ENCODE results near the gene MRC2. TPM values are rescaled to one million over a fixed set of nuclear protein-coding genes. Genes with fewer than 3 reads are reported as not detected.
"Not testable (repeated sequence)": the region's sequence is repeated elsewhere in the genome, so short reads cannot be mapped to it uniquely, and the experiment has no call there.

The MRC2 gene
- total RNA-seq, 1 experiment from 2014 or later = 70.5 TPM

DNA sequence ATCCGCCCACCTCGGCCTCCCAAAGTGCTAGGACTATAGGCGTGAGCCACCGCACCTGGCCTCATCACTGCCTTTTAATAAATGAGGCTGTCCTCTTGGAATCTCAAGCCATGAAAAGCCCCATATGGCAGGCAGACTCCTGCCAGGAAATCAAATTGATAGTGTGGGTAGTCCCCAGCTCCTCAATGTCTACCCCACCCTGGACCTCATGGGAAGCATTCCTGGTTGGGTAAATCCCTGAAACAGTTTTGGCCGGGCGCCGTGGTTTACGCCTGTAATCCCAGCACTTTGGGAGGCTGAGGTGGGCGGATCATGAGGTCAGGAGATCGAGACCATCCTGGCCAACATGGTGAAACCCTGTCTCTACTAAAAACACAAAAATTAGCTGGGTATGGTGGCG lies 71.0 kb downstream of the MRC2 start:
- not testable (repeated sequence) for DNase-seq (ENCODE audit: low read depth)

DNA sequence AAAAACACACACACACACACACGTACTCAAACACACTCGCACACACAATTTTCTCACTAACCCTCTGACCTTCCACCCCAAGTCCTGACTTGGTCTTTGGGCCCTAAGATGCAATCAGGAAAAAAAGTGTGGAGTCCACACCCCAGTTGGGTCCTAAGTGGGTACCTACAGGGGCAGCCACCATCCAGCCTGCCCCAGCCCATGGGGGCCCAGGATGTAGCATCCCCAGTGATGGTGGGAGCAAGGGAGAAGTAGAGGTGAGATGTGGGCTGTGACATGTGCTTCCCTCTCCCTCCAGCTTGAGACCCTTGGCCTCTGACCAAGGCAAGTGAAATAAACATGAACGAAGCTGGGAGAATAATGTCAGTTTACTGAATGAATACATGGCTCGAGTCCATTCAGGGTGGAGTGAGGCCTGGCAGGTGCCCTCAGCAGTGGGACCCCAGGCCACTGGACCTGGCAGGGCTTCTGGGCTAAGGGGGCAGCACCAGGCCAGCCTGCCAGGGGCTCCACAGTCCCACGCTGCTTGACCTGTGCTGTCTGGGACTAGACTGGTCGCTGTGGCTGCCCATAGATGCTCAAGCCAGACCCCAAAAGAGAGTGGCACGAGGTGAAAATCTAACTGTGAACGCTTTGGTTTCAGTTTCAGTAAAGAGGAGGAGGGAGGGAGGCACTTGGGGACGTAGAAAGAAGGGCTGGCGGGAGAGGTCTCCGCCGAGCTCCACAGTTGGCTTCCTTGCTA lies 73.7 kb downstream of the MRC2 start:
- DNase-seq (ENCODE audit: low read depth) = no peak

DNA sequence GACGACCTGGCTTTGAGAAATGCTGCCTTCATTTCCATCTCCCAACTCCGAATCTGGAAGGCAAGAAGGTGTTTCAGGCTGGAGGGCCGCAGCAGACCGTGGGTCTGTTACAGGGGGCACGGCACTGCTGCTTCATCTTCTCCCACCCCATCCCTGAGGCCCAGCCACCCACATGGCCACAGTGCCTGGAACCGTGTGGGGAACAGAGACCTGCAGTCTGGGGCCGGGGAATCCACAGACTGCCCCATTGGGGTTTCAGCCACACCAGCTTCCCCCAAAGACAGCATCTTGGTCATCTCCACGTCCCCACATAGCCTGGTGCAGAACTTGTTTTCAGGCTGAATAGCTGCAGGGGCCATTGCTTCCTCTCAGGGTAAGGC lies 74.2 kb downstream of the MRC2 start:
- no peak for DNase-seq (ENCODE audit: low read depth)

DNA sequence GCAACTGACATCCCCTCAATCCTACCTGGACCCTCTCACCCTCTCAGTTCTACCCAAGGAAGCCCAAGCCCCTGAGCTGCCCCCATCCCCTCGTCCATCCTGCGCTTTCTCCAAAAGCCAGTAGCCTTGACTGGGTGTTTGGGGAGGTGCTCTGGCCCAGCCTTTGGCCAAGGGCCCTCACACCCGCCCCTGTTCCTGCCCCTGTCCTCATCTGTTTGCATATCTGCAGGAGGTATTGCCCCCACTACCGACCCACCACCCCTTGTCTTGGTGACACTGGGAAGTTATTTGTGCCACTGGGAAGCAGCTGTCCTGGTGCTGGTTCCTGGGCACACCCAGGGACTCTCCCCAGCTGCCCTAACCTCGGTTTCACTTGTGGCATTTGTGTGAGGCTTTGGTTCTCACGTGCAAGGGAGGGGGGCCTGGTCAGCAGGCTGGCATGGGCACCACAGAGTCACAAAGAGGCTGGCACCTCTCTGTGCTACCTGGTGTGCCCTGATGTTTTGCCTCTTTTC lies 75.3 kb downstream of the MRC2 start:
- no peak for DNase-seq (ENCODE audit: low read depth)

DNA sequence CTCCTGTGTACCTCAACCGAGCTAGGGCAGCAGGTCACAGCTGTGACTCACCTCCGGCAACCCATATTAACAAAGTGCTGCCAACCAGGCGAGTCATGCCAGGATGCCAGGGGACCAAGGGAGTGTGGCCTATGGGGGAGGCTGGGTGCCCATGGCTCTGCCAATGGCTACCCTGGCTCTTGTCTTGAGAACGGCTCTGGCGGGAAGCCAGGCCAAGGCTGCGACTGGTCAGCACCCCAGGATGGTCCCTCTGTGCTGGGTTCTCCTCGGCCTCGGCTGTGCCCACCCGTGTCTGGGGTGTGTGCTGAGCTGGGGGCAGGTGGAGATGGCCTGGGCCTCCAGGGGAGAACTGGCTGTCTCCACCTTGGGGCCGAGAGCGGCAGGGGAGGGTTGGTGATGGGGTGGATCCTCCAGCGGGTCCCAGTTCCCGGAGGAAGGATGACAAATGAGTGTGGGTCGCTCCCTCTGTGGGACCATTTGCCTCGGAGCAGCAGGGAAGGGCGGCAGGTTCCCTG lies 75.8 kb downstream of the MRC2 start:
- peak; percentile 75 for DNase-seq (ENCODE audit: low read depth)

DNA sequence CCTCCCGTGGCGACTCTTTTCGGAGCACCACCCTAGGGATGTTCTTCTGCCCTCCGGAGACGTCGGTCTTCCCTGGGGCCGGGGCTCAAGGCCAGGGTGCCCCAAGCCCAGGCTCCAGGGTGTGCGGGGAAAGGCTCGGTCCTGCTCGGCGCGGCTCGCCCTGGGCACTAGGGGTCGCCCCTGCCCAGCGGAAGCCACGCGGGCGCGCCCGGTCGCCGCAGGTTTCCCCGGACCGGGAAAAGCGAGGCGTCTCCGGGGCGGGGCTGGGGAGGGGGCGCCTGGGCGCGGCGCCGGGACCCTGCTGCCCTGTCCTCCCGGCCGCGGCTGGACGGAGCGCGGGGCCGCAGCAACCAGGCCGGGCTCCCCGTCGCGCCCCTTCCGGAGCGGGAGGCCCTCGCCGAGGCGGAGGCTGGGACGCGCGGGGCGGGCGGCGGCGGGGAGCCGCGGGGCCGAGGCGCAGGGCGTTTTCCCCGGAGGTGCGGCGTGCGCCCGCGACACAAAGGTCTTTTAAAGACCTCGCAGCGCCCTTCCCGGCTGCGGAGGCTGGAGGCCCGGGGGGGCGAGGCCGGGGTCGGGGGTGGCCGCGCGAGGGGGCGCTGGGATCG lies 76.4 kb downstream of the MRC2 start:
- peak; percentile 67 for DNase-seq (ENCODE audit: low read depth)

DNA sequence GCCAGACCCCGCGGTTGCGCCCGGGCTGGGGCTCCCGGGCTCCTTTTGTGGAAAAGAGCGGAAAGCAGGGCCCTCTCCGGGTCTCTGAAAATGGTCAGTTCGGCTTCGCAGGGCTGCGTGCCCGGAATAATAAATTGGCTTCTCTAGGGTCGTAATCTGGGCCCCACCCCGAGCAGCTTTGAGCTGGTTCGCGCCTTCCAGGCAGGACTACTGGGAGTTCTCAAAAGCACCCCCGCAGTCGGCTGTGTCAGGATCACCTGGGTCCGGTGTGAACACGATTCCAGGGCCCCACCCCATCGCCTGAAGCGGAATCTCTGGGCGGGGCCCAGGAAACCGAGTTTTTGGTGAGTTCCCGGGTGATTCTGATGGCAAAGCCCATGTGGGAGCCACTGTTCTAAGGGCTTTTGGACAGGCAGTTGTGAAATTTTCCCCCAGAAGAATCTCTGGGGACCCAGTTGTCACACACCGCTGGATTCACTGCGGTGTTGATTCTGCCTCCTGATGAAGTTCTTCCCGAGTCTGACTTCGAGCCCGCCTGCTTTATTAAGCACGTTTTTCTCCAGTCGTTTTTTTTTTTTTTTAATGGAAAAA lies 77.0 kb downstream of the MRC2 start:
- no peak for DNase-seq (ENCODE audit: low read depth)

DNA sequence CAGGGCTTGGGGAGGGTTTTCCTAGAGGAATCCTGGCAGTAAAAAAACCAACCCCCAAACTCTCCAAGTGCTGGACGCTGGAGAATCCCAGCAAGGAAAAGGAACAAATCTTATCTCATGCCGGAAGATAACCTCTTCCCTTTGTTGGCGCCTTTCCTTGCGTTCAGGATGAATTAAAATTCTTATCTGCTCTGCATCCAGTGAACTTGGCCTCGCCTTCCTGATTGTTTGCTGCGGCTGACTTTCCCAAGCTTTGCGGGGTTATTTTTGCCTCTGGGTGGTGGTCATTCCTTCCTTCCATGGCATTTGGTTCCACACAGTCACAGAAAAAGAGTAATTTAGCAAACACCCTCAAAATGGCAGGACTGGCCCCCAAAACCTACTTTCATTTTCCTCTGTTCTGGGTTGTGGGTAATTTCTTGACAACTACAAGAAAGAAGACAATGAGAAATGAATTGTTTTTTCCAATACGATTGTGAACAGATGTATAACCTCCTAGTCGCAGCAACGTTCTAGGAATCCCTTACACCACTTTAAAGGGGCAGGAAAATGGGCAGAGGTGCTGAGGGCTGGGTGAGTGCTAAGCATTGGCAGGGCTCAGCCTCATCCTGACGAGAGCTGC lies 77.8 kb downstream of the MRC2 start:
- no peak for DNase-seq (ENCODE audit: low read depth)

DNA sequence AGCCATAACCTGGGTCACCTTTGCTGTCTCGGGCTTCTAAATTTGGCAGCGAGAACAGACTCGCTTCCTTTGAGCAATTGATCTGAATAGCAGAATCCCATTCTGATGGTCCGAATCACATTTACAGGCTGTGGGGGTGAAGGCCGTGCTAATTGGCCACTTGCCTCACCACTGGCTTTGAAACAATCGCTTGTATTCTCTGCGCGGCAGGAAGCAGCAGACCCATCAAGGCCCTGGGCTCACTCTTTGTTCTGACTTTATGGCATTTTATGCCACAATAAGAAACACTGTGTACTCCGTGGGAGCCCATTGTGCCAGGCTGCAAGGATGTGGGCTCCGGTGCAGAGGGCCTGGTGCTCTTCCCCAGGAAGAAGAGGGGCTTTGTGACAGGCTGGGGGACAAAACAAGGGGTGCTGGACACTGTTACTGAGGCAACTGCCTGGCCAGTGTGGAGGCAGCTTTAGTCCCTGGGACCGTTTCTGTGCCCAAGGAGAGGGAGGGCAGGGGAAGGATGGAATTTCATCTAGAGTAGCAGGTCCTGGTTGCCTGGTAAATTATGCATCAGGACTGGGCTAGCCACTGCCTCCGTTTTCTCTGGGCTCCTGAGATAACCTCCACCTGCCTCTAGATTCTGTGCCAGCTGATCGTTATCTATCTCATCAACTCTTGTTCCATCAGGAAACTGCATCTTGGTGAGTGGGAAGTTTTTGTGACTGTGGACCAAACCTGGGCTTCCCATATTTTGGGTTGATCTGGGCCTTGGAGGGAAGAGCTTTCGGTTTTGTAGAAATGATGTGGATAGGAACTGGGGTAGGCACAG lies 78.5 kb downstream of the MRC2 start:
- no peak for DNase-seq (ENCODE audit: low read depth)

DNA sequence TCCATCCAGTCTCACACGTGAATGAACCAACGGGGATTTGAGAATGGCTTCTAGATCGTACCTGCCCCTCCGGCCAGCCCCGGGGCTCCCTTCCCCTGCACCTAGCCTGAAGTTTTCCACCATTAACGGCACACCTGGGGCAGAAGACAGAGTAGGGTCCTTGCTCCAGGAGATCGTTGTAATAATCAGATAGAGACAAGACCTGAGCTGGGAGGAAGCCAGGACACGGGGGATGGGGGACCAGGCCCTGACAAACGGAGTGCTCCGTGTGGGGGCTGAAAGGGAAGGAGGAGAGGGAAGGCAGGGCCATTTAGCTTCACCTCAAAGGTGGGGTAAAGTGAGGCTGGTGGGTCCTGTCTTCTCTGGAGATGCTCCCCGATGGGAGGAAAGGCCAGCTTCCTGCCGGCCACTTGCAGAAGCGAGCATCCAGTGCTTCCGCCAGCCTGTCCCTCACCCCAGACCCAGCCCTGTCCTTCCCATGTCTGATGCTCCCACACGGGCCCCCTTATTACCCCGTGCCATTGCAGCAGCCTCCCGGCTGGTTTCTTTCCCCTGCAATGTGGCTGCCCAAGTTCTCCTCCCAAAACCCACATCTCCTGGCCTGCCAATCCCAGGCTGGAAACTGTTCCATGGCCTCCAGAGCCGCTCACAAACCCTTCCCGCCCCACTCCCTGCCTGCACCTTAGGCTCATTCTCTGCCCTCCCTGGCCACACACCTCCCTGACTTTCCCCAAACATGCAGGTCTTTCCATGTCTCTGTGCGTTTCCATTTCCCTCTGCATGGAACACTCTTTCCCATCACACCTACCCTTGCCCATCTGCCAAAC lies 79.3 kb downstream of the MRC2 start:
- no peak for DNase-seq (ENCODE audit: low read depth)

DNA sequence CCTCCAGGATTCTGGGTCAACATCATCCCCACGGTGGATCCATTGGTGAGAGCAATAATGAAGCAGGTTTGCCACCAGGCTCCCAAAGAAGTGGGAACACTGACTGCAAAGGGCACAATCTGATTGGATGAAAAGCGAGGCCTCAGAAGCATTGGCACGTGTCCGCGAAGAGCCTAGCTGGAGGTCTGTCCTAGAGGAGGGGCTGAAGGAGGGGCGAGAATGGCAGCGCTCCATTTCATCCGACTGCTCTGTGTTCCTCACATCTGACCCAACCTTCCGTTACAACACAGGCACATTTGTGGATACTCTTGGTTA lies 79.9 kb downstream of the MRC2 start:
- no peak for DNase-seq (ENCODE audit: low read depth)

DNA sequence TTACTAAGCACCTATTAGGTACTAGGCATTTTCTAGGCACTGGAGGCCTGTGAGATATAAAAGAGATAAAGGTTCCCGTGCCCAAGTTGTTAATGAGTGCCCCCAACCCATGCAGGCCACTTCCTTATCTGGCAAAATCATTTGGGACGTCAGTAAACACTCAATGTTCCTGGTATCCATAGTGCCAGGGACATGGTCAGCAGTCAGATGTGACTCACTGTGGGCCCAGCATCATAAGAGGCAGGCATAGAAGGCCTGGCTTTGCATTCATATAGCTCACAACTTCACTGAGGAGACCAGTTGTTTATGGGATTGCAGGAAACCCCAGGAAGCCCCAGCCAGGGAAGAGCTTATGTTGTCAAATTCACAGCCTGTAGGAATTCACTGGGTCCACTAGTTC lies 81.1 kb downstream of the MRC2 start:
- no peak for DNase-seq (ENCODE audit: low read depth)

DNA sequence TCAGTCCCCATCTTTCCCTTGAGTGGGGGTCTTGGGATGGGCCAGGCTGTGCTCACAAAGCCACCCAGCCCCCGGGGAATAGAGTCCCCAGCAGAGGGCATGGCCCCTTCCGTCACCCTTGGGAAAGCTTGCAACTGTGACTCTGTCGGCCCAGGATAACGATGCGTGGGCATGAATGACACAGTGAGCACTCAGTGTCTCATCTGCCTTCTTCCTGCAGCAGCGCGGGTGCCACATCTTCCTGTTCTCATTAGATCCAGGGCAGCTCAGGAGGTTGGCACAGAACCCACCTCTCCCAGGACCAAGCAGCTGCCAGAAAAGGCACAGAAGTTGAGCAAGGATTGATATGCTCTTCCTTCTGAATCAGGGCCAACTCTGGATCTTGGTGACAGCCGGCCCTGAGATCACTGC lies 84.7 kb downstream of the MRC2 start:
- no peak for DNase-seq (ENCODE audit: low read depth)

DNA sequence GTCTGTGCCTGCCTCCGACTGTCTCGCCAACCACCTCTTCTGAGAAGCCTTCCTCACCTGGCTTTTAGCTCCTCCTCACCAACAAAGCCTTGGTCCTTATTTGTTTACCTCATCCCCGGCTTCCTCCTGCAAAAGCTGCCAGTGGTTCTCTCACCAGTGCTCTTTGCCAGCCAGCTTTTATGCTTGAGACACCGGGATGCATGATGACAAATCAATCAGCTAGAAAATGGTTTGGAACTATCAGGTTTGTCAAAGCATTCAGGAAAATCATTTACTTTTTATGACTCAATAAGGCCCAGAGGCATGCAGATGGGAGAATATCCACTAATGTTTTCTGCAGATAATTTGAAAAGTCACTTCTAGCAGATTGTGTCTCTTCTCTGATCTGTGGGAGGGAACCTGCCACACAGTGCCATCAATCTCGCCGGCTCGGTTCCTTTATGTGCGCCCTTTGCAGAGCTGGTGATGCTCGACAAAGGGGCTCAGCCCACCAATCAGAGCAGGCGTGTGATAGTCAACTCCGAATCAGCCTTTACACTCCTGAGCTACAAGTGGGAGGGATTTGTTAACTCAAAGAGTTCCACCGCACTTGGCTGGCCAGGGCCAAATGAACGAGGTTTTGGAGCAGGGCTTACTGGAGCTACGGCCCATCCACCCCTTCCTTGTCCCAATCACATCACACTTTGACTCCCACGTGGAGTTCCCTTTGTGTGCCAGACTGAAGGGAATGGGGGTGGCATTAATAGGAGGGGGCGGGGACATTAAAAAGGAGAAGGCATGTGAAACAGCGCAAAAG lies 85.8 kb downstream of the MRC2 start:
- DNase-seq (ENCODE audit: low read depth) = no peak

DNA sequence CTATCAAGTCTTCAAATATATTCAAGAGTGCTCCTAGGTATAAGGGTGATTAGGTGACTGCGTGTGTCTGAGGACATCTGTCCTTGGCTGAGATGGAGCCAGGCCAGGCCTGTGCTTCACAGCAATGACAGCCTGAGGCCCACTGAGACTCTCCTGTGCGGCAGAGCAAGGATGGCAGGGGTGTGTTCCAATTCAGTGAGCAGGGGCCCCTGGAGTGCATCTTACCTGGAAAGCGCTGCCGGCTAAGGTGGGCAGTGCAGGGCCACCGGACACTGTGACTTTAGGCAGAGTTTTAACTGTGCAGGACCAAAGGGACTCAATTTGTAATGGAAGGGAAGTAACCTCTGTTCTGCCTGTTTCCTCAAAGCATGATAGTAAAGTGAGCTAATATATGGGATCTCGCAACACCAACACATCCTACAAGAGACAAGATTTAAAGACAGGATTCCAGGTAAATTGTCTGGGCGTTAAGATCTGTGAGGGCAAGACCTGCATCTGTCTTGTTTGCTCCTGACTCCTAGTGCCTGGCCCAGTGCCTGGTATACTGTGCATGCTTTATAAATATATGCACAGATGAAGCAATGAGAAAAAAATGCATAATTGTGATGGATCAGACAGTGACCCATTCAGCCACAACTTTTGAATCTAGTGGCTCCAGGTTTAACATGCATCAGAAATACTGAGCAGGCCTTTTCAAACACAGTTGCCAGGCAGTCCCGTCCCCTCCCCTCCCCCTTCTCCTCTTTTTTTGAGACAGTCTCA lies 86.7 kb downstream of the MRC2 start:
- DNase-seq (ENCODE audit: low read depth) = no peak

DNA sequence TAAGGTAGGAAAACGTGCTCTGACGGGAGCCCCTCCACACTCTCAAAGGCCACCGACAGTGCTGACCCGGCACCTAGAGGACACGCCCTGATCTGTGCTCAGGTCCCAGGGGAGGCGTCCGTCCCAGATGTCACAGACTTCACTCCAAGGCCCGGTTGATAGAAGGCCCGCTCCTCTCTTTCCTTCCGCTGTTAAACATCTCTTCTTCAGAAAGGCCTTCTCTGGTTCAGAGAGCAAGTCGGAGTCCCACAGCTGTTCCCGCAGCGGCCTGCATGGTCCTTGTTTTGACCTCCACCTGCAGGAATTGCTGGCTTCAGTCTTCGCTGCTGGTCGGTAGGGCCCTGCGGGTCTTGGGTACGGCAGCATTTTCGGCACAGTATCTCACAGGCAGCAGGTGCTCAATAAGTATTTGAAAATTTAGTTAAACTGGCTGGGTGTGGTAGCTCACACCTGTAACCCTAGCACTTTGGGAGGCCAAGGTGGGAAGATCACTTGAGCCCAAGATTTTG lies 88.5 kb downstream of the MRC2 start:
- no peak for DNase-seq (ENCODE audit: low read depth)

DNA sequence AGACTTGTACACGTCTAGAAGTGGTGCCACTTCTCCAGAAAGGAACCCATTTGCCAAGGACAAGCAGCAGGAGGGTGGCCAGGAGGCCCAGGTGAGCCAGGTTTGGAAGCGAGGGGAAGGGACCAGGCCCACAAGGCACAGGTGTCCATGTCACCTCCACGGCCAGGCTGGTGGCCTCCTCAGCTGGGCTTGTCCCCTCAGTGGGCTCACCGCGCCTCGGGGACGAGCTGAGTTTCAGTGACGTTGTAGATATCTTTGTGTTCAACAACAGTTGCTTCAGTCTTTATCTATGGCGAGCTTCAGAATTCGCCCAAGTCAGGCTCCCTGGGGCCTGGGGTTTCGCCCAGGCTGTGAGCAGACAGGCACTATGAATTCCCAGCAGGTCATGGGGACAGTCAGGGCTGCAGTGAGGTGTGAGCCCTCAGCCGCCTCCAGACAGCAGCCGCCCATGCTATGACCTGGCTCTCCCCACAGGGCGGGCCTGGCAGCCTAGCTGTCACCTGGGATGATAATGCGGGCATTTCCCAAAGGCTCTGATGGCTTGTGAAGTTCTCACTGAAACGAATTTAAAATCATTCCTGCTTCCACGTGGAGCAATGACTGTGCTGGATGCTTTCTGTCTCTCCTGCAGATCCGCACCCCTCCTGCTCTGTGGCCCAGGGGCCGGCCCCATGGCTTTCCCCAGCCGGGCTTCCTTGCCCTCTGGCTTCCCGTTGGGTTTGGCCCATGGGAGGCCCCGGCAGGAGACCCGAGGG lies 89.5 kb downstream of the MRC2 start:
- DNase-seq (ENCODE audit: low read depth) = no peak

DNA sequence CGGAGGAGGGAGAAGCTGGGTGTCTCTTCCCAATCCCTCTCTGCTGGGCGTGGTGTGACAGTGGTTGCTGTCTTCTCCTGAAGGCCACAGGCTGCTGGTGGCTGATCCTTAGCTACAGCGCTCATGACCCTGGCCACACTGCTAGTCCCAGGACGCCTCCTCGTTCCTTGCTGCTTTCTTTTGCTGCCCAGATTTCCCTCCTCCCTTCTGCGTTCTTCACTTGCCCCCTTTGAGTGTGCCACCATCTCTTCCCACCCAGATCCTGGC lies 90.1 kb downstream of the MRC2 start:
- DNase-seq (ENCODE audit: low read depth) = no peak
